Measurements from ENCODE around the gene GANAB.
A peak's percentile ranks its signal among the peaks of the same experiment; 100 is the strongest.
"Not testable (repeated sequence)": the region's sequence is repeated elsewhere in the genome, so short reads cannot be mapped to it uniquely, and the experiment has no call there.

GANAB gene

GRCh38 chr11:62680825-62681240 lies 34.4 kb upstream of the GANAB start:
- H3K27ac ChIP-seq = peak overlapping the region; percentile 88
- peak; percentile 73 for TF ChIP-seq CTCF (conservative IDR thresholded peaks at IDR 0.05)

- peak within 1 kb of the TSS; percentile 88 for H3K27ac ChIP-seq
- TF ChIP-seq CTCF (conservative IDR thresholded peaks at IDR 0.05) = no peak
These were observed 32.6 kb upstream of the GANAB start, which contains the start of gene UBXN1 for GRCh38 chr11:62678770-62679696. UBXN1 (minus strand) TSS chr11:62679073; CDS start chr11:62678923, 150 bp downstream.

- peak overlapping the region; percentile 88 for H3K27ac ChIP-seq
- TF ChIP-seq CTCF (conservative IDR thresholded peaks at IDR 0.05) = no peak
These were observed 32.0 kb upstream of the GANAB start for GRCh38 chr11:62678433-62678769.

GRCh38 chr11:62677714-62678113 lies 31.3 kb upstream of the GANAB start:
- TF ChIP-seq CTCF (conservative IDR thresholded peaks at IDR 0.05) = no peak
- peak overlapping the region; percentile 88; the same call in 1 of the 2 replicates for H3K27ac ChIP-seq

- TF ChIP-seq CTCF (conservative IDR thresholded peaks at IDR 0.05) = no peak
- no peak overlapping the region for H3K27ac ChIP-seq
These were observed 30.7 kb upstream of the GANAB start for GRCh38 chr11:62677156-62677555.

GRCh38 chr11:62676698-62677097 lies 30.3 kb upstream of the GANAB start:
- H3K27ac ChIP-seq = no peak overlapping the region
- no peak for TF ChIP-seq CTCF (conservative IDR thresholded peaks at IDR 0.05)

- H3K27ac ChIP-seq = not testable (repeated sequence)
These were observed 29.0 kb upstream of the GANAB start for GRCh38 chr11:62675415-62675814.

GRCh38 chr11:62673196-62673525 lies 26.7 kb upstream of the GANAB start:
- TF ChIP-seq CTCF (conservative IDR thresholded peaks at IDR 0.05) = no peak
- H3K27ac ChIP-seq = peak overlapping the region; percentile 95

Data from VCaP (cell line).